ENCODE measurements around the gene EDA. TPM values are rescaled to one million over a fixed set of nuclear protein-coding genes. Genes with fewer than 3 reads are reported as not detected.

The EDA gene
- total RNA-seq, 1 donor from 2014 or later, result 1.6 TPM

- no peak overlapping the region for H3K4me3 ChIP-seq (ENCODE audit: low read depth, low read length)
- no peak for DNase-seq (ENCODE audit: low read depth)
- TF ChIP-seq, protein P1, sequence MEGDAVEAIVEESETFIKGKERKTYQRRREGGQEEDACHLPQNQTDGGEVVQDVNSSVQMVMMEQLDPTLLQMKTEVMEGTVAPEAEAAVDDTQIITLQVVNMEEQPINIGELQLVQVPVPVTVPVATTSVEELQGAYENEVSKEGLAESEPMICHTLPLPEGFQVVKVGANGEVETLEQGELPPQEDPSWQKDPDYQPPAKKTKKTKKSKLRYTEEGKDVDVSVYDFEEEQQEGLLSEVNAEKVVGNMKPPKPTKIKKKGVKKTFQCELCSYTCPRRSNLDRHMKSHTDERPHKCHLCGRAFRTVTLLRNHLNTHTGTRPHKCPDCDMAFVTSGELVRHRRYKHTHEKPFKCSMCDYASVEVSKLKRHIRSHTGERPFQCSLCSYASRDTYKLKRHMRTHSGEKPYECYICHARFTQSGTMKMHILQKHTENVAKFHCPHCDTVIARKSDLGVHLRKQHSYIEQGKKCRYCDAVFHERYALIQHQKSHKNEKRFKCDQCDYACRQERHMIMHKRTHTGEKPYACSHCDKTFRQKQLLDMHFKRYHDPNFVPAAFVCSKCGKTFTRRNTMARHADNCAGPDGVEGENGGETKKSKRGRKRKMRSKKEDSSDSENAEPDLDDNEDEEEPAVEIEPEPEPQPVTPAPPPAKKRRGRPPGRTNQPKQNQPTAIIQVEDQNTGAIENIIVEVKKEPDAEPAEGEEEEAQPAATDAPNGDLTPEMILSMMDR (conservative IDR thresholded peaks at IDR 0.05; ENCODE audit: low read depth, low read length), result no peak
Observed at GRCh38 chrX:69914781-69915180, 298.9 kb downstream of the EDA start.

DNA sequence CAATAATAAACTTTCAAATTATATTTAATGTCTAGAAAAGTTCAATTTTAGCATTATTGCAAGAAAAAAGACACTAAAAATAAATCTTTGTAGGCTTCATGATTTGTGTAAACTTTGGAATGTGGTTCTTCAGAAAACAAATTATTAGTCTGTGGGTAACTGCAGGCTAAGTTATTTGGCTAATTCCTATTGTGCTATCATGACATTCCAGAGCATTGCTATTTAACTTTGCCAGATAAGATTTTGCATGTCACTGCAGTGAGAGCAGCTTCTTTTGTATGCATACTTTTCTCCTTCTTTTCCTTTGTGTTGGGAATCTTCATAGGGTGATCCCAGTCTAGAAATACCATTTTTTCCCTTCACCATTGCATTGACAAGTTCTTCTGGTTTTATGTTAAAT is 303.8 kb downstream of the EDA start:
- H3K4me3 ChIP-seq (ENCODE audit: low read depth, low read length), result no peak overlapping the region
- no peak for DNase-seq (ENCODE audit: low read depth)
- TF ChIP-seq, protein P1 (conservative IDR thresholded peaks at IDR 0.05; ENCODE audit: low read depth, low read length), result no peak

- TF ChIP-seq, protein P1 (conservative IDR thresholded peaks at IDR 0.05; ENCODE audit: low read depth, low read length), result no peak
- H3K4me3 ChIP-seq (ENCODE audit: low read depth, low read length), result no peak overlapping the region
- no peak for DNase-seq (ENCODE audit: low read depth)
Observed at GRCh38 chrX:69932323-69932722, 316.4 kb downstream of the EDA start.

GRCh38 chrX:69948276-69948797 is 332.4 kb downstream of the EDA start:
- TF ChIP-seq, protein P1 (conservative IDR thresholded peaks at IDR 0.05; ENCODE audit: low read depth, low read length), result no peak

GRCh38 chrX:69951753-69952152 is 335.8 kb downstream of the EDA start:
- TF ChIP-seq, protein P1 (conservative IDR thresholded peaks at IDR 0.05; ENCODE audit: low read depth, low read length), result no peak
- no peak overlapping the region for H3K4me3 ChIP-seq (ENCODE audit: low read depth, low read length)
- no peak for DNase-seq (ENCODE audit: low read depth)

More at GRCh38 chrX:69948276-69948797, 332.4 kb downstream of the EDA start:
- DNase-seq (ENCODE audit: low read depth), result no peak
- H3K4me3 ChIP-seq (ENCODE audit: low read depth, low read length), result no peak overlapping the region

DNA sequence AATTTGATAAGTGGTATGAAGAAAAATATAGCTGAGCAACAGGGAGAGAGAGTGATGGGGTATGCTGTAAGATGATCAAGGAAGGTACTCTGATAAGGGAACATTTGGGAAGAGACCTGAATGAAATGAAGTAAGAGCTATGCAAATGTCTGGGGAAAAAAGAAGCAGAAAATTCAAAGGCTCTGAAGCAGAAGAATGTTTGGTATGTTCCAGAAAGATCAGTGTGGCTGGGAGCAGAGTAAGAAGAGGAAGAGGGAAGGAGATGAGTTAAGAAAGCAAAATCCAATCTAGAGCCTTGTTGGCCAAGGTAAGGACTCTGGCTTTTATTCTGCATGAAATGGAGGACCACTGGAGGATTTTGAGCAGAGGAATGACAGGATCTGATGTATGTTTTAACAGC is 343.8 kb downstream of the EDA start:
- TF ChIP-seq, protein P1 (conservative IDR thresholded peaks at IDR 0.05; ENCODE audit: low read depth, low read length), result no peak
- H3K4me3 ChIP-seq (ENCODE audit: low read depth, low read length), result no peak overlapping the region
- no peak for DNase-seq (ENCODE audit: low read depth)

DNA sequence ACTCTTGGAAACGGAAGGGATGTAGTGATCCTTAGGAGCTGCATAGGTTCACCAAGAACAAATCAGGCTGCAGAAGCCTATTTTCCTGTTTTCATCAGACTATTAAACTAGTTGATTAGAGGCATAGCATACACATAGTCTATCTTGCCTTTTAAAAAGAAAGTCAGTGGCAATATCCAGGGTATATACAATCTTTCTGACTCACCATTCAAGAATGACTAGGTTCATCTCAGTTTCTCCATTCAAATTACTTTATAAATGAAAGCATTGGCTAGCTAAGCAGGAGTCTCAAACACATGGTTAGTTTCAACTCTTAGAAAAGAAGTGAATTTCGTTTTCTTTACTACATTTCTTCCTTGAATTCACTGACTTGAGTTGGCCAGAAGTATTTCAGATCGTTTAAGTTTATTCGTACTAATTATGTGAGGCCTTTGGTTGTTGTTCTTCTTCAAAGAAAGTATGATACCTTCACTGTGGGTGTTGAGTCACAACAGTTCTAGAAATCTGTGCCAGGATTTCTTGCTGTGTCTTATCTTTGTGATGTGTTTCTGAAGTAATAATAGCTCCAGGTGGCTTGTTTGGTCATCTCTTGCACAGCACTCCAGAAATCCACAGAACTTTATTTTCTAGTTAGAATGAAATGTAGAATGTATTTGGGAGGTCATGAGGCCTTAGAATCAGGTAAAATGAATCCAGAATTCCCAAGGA is 345.6 kb downstream of the EDA start:
- no peak overlapping the region for H3K4me3 ChIP-seq (ENCODE audit: low read depth, low read length)
- no peak for DNase-seq (ENCODE audit: low read depth)
- TF ChIP-seq, protein P1 (conservative IDR thresholded peaks at IDR 0.05; ENCODE audit: low read depth, low read length), result no peak
